Measurements from ENCODE around the gene LHX2. TPM values are rescaled to one million over a fixed set of nuclear protein-coding genes. Genes with fewer than 3 reads are reported as not detected.

Gene LHX2
- total RNA-seq, 2 experiments from 2014 or later: 0.14 TPM; not detected in 1

GRCh38 chr9:124052401-124052800, 40.8 kb downstream of the LHX2 start:
- ATAC-seq (ENCODE audit: poor library complexity) (no peak), DNase-seq (no peak)
- peaks cover 0 to 4% of the 10 kb centered on the region in 2 experiments for H3K9me3 ChIP-seq (ENCODE audit: control insufficient read depth in 1 of 2, insufficient read depth in 1 of 2, low read length in 2 of 2)
- ChIA-PET POLR2A (no interaction called here), CTCF (no interaction called here)
- no peak for TF ChIP-seq CTCF (IDR thresholded peaks at IDR 0.05)
- no peak overlapping the region for H3K4me3 ChIP-seq (ENCODE audit: low read length)
- no peaks in the 10 kb centered on the region for H3K36me3 Mint-ChIP-seq (ENCODE audit: low read depth)
- no peak overlapping the region for H3K27ac ChIP-seq (ENCODE audit: low read depth in 1 of 2, low read length in 2 of 2)
- H3K27me3 ChIP-seq (ENCODE audit: control insufficient read depth in 1 of 2, insufficient read depth in 2 of 2, low read length in 2 of 2): peaks cover 15 to 37% of the 10 kb centered on the region in 2 experiments
- no peak overlapping the region for H3K4me3 Mint-ChIP-seq
- no peaks in the 10 kb centered on the region for H3K4me1 Mint-ChIP-seq (ENCODE audit: low read depth)
- H3K9me3 Mint-ChIP-seq: no peaks in the 10 kb centered on the region
- H3K27me3 Mint-ChIP-seq: peaks cover 83% of the 10 kb centered on the region
- intact Hi-C loops (cut with DNase I, micrococcal nuclease): no loop called here
- no peak overlapping the region for H3K27ac Mint-ChIP-seq
- H3K4me1 ChIP-seq (ENCODE audit: insufficient read depth, low read length): no peaks in the 10 kb centered on the region
- no peaks in the 10 kb centered on the region for H3K36me3 ChIP-seq (ENCODE audit: insufficient read depth, low read length)

GRCh38 chr9:124054582-124055227, 43.1 kb downstream of the LHX2 start:
- peaks cover 78% of the 10 kb centered on the region for H3K27me3 Mint-ChIP-seq
- H3K4me3 Mint-ChIP-seq: no peak overlapping the region
- H3K9me3 ChIP-seq (ENCODE audit: control insufficient read depth in 1 of 2, insufficient read depth in 1 of 2, low read length in 2 of 2): peaks cover 0 to 4% of the 10 kb centered on the region in 2 experiments
- DNase-seq: no peak
- H3K4me3 ChIP-seq (ENCODE audit: low read length): no peak overlapping the region
- no peak for ATAC-seq (ENCODE audit: poor library complexity)
- H3K9me3 Mint-ChIP-seq: no peaks in the 10 kb centered on the region
- POLR2A ChIA-PET: no interaction called here
- H3K36me3 Mint-ChIP-seq (ENCODE audit: low read depth): no peaks in the 10 kb centered on the region
- no peak overlapping the region for H3K27ac Mint-ChIP-seq
- no peaks in the 10 kb centered on the region for H3K36me3 ChIP-seq (ENCODE audit: insufficient read depth, low read length)
- H3K27me3 ChIP-seq (ENCODE audit: control insufficient read depth in 1 of 2, insufficient read depth in 2 of 2, low read length in 2 of 2): peaks cover 18 to 29% of the 10 kb centered on the region in 2 experiments
- H3K4me1 ChIP-seq (ENCODE audit: insufficient read depth, low read length): no peaks in the 10 kb centered on the region
- no peaks in the 10 kb centered on the region for H3K4me1 Mint-ChIP-seq (ENCODE audit: low read depth)
- no peak overlapping the region for H3K27ac ChIP-seq (ENCODE audit: low read depth in 1 of 2, low read length in 2 of 2)
- no peak for TF ChIP-seq CTCF (IDR thresholded peaks at IDR 0.05)
- intact Hi-C loops (cut with DNase I, micrococcal nuclease): no loop called here
- CTCF ChIA-PET: no interaction called here

GRCh38 chr9:124060844-124061605, 49.5 kb downstream of the LHX2 start:
- no peak for ATAC-seq (ENCODE audit: poor library complexity)
- no peak for TF ChIP-seq CTCF (IDR thresholded peaks at IDR 0.05)
- Histone ChIP-seq H3K27ac (ENCODE audit: low read depth in 1 of 2, low read length in 2 of 2) (no peak overlapping the region), H3K4me1 (ENCODE audit: insufficient read depth, low read length) (no peaks in the 10 kb centered on the region), H3K36me3 (ENCODE audit: insufficient read depth, low read length) (no peaks in the 10 kb centered on the region), H3K27me3 (ENCODE audit: control insufficient read depth in 1 of 2, insufficient read depth in 2 of 2, low read length in 2 of 2) (peaks cover 2 to 10% of the 10 kb centered on the region in 2 experiments), H3K4me3 (ENCODE audit: low read length) (no peak overlapping the region), H3K9me3 (ENCODE audit: control insufficient read depth in 1 of 2, insufficient read depth in 1 of 2, low read length in 2 of 2) (peaks cover 0 to 6% of the 10 kb centered on the region in 2 experiments)
- H3K4me3 Mint-ChIP-seq: no peak overlapping the region
- no peaks in the 10 kb centered on the region for H3K4me1 Mint-ChIP-seq (ENCODE audit: low read depth)
- H3K27me3 Mint-ChIP-seq: peaks cover 26% of the 10 kb centered on the region
- intact Hi-C loops (cut with DNase I, micrococcal nuclease): no loop called here
- no peak overlapping the region for H3K27ac Mint-ChIP-seq
- CTCF ChIA-PET: no interaction called here
- POLR2A ChIA-PET: no interaction called here
- no peaks in the 10 kb centered on the region for H3K36me3 Mint-ChIP-seq (ENCODE audit: low read depth)
- no peaks in the 10 kb centered on the region for H3K9me3 Mint-ChIP-seq
- no peak for DNase-seq

All from CD4-positive, alpha-beta T cell (primary cell).